H1 (cell line): Measurements from ENCODE around the gene GJD4. TPM values are rescaled to one million over a fixed set of nuclear protein-coding genes. Genes with fewer than 3 reads are reported as not detected.

Experiments used
- BRCA1 ChIP-seq: IDR thresholded peaks from 2 replicates; pipeline ENCODE4 v1.6.1; 2012; ENCODE audit warnings: low read depth, low read length, improper control_type of control experiment
- CEBPB ChIP-seq: IDR thresholded peaks from 2 replicates; pipeline ENCODE4 v1.6.1; 2012; ENCODE audit warnings: low read depth, low read length
- CREB1 ChIP-seq: IDR thresholded peaks from 2 replicates; pipeline ENCODE4 v1.6.1; 2012; ENCODE audit warnings: inconsistent platforms
- GTF2F1 ChIP-seq: IDR thresholded peaks from 2 replicates; pipeline ENCODE4 v1.6.1; 2012; ENCODE audit warnings: low read depth, low read length, improper control_type of control experiment, borderline replicate concordance
- JUN ChIP-seq: IDR thresholded peaks from 2 replicates; pipeline ENCODE4 v1.6.1; 2011; ENCODE audit warnings: low read depth, mild to moderate bottlenecking, improper control_type of control experiment, low read length
- JUND ChIP-seq: IDR thresholded peaks from 2 replicates; pipeline ENCODE4 v1.6.1; 2011; ENCODE audit warnings: mild to moderate bottlenecking, improper control_type of control experiment, low read length
- MAFK ChIP-seq: IDR thresholded peaks from 2 replicates; pipeline ENCODE4 v1.6.1; 2012; ENCODE audit warnings: low read depth, mild to moderate bottlenecking, improper control_type of control experiment, low read length
- NANOG ChIP-seq: IDR thresholded peaks from 2 replicates; pipeline ENCODE4 v1.6.1; 2011; ENCODE audit warnings: low read length, low read depth, mild to moderate bottlenecking, inconsistent platforms; ENCODE audit not compliant: insufficient read depth, poor library complexity, severe bottlenecking
- SIRT6 ChIP-seq: IDR thresholded peaks from one replicate; pipeline ENCODE4 v1.7.1; 2012; ENCODE audit warnings: low read length, inconsistent platforms
- SP1 ChIP-seq: IDR thresholded peaks from 2 replicates; pipeline ENCODE4 v1.6.1; 2011; ENCODE audit warnings: low read depth, low read length
- SUZ12 ChIP-seq: fragments of 200-600 bp; sonication (generic); IDR thresholded peaks from 2 replicates; pipeline ENCODE4 v1.6.1; 2012; ENCODE audit warnings: mild to moderate bottlenecking, inconsistent platforms, low read length, moderate library complexity, mixed read lengths
- polyA plus RNA-seq, 7 experiments: library from polyadenylated mRNA; depleted of rRNA in 3 of 7; stranded (reverse) in 5 of 7; unstranded in 2 of 7; fragments of >200 nt in 5 of 7; fragments of 200-250 nt in 2 of 7; gene quantifications; 1 replicate in 5 of 7; 2 replicates in 1 of 7; 4 replicates in 1 of 7; pipeline versions ENCODE4 v1.2.1 to v1.2.3, GENCODE V29; 2011 to 2013; ENCODE audit warnings: missing spikeins in 2 of 7, mixed read lengths in 2 of 7
- total RNA-seq: library from RNA; stranded (reverse); fragmentation: NEBNext Ultra II Directional; extraction: Animal tissue kit (Norgen Biotek cat#: 25700); gene quantifications from 2 replicates; pipeline ENCODE4 v1.2.1, GENCODE V29; 2021
- TF ChIP-seq, protein P1 (sequence below): IDR thresholded peaks from 2 replicates; pipeline ENCODE4 v1.6.1; 2012; ENCODE audit warnings: inconsistent platforms
- TF ChIP-seq, protein P2 (sequence below): IDR thresholded peaks from 2 replicates; pipeline ENCODE4 v1.6.1; 2012; ENCODE audit warnings: low read length, inconsistent platforms
- TF ChIP-seq, protein P3 (sequence below), 3 experiments: IDR thresholded peaks; 1 replicate in 2 of 3; 2 replicates in 1 of 3; pipeline versions ENCODE4 v1.5.1 to v1.6.1; 2011; ENCODE audit warnings: low read length in 3 of 3, mild to moderate bottlenecking in 3 of 3, inconsistent platforms in 2 of 3, low read depth in 1 of 3, moderate library complexity in 1 of 3; ENCODE audit not compliant: insufficient read depth in 1 of 3; ENCODE audit errors: control extremely low read depth in 1 of 3

The GJD4 gene
- total and polyA plus RNA-seq, 2 of the 8 experiments (the other 6 are each of a cell fraction or from before 2014, with no cell fraction given): not detected

DNA sequence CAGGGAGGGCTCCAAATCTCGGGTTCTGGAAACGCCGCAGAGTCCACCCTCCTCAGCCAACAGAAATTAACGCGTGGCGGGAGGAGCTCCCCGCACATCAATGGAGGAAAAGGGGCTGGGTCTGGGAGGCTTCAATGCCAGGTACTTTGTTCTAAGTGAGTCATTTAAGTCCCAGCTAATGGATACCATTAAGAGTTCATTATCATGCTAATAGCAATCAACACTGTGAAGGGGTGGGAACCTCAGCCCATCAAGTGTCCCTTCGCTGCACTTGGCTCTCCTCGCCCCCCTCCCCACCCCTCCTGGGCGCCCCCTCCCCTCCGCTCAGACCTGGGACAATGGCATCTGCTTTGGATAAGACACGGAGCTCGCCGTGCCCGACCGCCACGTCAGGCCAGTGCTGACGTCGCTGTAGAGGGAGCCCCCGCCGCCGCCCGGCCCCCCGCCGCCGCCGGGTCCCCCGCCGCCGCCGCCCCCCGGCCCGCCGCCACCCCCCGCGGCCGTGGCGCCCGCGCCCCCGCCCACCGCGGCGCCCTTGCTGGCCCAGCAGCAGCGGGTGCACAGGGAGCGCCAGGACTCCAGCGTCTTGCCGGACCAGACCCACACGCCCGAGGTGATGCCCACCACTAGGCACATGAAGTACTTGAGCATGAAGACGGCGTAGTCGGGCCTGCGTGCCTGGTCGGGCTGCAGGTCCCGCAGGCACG, 34.0 kb downstream of the GJD4 start (continued):
- TF ChIP-seq, protein P1, sequence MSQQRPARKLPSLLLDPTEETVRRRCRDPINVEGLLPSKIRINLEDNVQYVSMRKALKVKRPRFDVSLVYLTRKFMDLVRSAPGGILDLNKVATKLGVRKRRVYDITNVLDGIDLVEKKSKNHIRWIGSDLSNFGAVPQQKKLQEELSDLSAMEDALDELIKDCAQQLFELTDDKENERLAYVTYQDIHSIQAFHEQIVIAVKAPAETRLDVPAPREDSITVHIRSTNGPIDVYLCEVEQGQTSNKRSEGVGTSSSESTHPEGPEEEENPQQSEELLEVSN: no peak
- TF ChIP-seq JUN (no peak), MAFK (no peak), CEBPB (no peak), CREB1 (no peak), GTF2F1 (no peak), SUZ12 (no peak), JUND (peak; percentile 86), BRCA1 (no peak), SP1 (peak; percentile 55), SIRT6 (no peak), NANOG (peak; percentile 97)
- TF ChIP-seq, protein P2, sequence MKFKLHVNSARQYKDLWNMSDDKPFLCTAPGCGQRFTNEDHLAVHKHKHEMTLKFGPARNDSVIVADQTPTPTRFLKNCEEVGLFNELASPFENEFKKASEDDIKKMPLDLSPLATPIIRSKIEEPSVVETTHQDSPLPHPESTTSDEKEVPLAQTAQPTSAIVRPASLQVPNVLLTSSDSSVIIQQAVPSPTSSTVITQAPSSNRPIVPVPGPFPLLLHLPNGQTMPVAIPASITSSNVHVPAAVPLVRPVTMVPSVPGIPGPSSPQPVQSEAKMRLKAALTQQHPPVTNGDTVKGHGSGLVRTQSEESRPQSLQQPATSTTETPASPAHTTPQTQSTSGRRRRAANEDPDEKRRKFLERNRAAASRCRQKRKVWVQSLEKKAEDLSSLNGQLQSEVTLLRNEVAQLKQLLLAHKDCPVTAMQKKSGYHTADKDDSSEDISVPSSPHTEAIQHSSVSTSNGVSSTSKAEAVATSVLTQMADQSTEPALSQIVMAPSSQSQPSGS: no peak
- TF ChIP-seq, protein P3, sequence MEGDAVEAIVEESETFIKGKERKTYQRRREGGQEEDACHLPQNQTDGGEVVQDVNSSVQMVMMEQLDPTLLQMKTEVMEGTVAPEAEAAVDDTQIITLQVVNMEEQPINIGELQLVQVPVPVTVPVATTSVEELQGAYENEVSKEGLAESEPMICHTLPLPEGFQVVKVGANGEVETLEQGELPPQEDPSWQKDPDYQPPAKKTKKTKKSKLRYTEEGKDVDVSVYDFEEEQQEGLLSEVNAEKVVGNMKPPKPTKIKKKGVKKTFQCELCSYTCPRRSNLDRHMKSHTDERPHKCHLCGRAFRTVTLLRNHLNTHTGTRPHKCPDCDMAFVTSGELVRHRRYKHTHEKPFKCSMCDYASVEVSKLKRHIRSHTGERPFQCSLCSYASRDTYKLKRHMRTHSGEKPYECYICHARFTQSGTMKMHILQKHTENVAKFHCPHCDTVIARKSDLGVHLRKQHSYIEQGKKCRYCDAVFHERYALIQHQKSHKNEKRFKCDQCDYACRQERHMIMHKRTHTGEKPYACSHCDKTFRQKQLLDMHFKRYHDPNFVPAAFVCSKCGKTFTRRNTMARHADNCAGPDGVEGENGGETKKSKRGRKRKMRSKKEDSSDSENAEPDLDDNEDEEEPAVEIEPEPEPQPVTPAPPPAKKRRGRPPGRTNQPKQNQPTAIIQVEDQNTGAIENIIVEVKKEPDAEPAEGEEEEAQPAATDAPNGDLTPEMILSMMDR (IDR thresholded peaks at IDR 0.05; ENCODE audit: control extremely low read depth in 1 of 3, insufficient read depth in 1 of 3, low read depth in 1 of 3, low read length in 3 of 3): no peak
- TF ChIP-seq, all 59 proteins: peak for 6
